HG02884 (cell line): ENCODE data around the gene TK2.
"Not testable (repeated sequence)": the region's sequence is repeated elsewhere in the genome, so short reads cannot be mapped to it uniquely, and the experiment has no call there.

ENCODE experiments used
- ATAC-seq: cut with Tn5 transposase; IDR thresholded peaks from one replicate; pipeline ENCODE4 v1.9.1; 2021; ENCODE audit warnings: mild to moderate bottlenecking, moderate library complexity; ENCODE audit not compliant: unreplicated experiment

The TK2 gene

DNA sequence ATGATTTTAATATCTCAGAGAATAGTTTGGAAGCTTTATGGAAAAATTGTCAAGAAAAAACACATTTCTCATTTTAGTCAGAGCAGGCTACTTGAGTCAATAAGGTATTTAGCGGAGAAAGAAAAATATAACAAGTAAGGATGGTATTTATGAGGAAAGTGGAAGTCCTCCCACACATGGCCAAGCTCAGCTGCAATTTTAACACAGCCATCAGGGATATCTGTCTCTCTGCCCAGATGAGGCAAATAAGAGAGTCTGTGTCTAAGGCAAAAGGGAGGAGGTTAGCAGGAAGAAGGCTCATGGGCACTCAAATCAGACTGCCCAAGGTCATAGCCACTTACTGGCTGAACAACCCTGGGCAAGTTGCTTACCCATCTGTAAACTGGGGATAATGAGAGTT lies 24.2 kb upstream of the TK2 start:
- ATAC-seq = no peak

DNA sequence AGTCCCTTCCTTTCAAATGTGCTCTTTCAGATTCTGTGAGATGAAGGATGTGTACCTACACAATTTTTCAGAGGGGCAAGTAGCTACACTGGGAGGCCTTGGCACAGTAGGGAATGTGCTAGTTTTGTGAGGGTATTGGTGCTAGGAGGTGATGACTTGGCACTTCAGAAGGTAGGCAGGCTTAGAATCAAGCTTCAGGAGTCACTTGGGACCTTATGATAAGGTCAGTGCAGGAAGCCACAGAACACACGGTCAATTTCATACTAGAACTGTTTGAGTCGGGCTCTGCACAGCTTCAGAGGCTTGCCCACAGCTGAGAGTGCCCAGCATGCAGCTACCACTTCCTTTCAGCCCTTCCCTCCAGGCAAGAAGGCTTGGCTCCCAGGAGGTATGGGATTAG lies 22.4 kb upstream of the TK2 start:
- no peak for ATAC-seq

DNA sequence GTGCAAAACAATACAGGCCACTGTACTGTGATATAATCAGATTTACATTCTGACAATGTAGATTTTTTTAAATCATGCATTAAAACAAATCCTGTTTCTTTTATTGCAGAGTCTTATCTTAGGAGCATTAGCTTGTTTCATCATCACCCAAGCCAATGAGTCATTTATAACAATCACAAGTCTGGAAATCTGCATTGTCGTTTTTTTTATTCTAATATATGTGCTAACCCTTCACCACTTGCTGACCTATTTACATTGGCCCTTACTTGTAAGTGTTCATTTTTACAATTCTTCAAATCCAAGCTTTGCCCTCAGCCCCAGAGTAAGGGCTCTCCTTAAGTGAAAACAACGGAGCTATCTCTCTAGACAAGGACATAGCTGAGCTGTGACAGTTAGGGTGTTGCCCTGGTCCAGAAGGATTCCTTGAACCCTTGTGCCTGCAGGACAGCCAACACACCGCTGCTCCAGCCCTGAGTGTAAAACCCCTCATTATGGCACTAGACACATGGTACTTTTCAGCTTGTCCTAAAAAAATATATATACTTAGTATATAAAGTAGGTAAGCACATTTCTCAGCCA lies 20.0 kb upstream of the TK2 start:
- ATAC-seq = no peak

DNA sequence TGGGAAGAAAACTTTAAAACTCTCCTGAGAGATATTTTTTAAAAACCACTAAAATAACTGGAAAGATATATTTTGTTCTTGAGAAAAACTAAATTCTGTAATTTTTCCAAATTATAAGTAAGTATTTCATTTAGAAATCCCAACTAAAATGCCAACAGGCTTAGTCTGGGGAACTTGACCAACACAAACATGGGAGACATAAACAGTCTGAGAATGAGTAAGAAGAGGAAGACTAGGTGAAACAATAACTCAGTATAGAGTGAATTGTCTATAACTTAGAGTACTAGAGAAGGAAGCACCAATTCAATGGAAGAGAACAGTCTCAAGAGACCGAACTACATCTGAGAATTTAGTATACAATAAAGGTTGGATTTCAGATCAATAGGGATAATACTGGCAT lies 19.2 kb upstream of the TK2 start:
- ATAC-seq = no peak

DNA sequence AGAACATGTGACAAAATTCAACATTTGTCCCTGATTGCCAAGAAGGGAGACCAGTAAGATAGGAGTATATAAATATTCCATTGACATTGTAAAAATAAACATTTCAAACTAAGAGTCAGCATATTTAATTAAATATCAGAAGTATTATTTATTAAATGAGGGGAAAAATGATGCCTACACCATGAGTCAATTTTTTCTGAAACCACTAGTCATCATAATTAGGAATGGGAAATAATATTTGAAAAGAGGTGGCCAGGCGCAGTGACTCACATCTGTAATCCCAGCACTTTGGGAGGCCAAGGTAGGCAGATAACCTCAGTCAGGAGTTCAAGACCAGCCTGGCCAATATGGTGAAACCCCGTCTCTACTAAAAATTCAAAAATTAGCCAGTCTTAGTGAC lies 18.4 kb upstream of the TK2 start:
- ATAC-seq = no peak

DNA sequence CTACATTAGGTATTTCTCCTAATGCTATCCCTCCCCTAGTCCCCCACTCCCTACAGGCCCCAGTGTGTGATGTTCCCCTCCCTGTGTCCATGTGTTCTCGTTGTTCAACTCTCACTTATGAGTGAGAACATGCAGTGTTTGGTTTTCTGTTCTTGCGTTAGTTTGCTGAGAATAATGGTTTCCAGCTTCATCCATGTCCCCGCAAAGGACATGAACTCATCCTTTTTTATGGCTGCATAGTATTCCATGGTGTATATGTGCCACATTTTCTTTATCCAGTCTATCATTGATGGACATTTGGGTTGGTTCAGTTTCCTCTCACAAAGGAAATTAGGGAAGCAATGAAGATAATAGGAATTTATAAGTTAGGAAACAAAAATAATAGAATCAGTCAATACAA lies 17.3 kb upstream of the TK2 start:
- ATAC-seq = not testable (repeated sequence)

DNA sequence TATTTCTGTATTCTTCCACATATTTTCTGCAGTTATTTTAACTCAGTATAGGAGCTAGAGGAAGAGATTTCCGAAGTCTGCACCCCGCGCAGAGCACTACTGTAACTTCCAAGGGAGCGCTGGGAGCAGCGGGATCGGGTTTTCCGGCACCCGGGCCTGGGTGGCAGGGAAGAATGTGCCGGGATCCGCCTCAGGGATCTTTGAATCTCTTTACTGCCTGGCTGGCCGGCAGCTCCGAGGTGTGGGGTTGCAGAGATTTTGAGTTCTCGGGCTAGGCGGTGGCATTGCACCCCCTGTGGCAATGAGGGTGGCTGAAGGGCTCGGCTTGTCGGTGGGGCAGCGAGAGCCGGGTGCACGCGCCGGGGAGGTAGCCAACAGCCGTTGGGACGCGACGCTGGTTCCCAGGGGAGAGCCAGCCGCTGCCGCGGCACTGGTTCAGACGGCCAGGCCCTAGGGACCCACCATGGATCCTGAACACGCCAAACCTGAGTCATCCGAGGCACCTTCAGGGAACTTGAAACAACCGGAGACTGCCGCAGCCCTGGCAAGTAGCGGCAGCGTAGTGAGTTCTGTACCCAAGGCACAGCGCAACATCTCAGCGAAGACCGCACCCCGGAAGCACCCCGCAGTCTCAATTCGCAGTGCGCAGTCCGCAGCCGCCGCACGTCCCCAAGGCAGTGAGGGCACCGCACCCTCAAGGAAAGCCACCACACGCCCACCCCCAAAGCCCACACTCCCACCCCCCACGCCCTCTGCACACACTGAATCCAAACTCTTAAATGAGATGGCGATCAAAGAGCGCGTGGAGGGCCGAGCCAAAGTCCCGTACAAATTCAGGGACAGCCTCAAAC lies 16.4 kb upstream of the TK2 start, which contains the start of gene CMTM1:
Gene CMTM1 (plus strand): TSS at position 389 of the 851 bp plus-strand sequence. CDS start 75 bp downstream, at position 464.
- no peak for ATAC-seq

DNA sequence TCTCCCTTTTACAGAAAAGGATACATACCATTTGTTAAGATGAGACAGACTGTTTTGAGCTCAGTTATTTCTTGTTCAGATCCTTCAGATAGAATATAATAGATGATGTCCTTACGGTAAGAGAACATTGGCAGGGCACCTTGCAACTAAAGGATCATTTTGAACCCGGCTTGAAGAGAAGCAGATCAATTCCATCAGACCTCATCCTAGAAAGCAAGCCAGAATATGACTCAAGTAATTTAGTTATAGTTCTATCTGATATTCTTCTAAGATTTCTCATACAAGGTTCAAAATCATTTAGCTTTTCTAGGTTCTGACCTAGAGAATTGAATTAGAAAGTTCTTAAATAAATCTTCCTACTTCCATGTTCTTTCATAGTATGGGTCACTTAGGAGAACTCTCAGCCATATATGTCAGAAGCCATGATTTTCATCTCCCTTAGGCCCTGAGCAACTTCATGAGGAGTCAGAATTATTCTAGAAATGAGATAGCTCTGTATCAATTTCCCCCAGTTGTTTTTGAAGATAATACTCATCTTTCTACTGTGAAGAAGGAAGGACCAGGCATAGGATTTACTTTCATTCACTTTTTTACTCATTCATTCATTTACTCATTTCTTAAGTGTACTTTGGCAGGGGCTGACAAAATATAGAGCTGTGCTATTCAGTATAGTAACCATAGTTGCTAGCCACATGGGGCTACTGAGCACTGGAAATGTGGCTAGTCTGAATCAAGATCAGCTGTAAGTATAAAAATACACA lies 13.8 kb upstream of the TK2 start:
- peak; percentile 45 for ATAC-seq

DNA sequence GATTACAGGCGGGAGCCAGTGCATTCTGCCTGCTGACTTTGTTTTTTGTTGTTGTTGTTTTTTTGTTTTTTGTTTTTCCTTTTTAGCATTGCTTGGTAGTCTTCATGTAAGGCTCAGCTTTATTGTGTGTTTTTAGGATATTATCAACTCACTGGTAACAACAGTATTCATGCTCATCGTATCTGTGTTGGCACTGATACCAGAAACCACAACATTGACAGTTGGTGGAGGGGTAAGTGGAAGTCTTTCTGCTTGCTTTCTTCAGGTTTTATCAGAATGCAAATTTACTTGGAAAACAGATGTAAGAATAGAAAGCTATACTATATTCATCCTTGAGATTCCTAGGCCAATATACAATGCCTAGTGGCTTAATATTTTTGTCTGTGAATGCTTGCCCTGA lies 13.1 kb upstream of the TK2 start:
- ATAC-seq = no peak

DNA sequence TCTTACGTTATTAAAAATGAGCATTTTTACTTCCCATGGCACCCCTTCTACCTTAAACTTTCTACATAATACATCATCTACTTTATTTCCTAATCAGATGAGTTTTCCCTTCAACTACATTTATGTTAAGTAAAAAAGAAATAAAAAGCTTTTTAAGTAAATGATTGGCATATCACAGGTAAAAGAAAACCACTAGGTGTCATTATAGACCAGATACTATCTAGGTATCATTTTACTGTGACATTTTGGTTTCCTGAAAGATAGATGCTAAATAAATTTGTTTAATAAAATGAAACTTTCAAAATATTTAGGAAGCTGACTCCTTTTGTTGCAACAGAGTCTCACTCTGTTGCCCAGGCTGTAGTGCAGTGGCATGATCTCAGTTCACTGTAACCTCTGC lies 12.5 kb upstream of the TK2 start:
- no peak for ATAC-seq

DNA sequence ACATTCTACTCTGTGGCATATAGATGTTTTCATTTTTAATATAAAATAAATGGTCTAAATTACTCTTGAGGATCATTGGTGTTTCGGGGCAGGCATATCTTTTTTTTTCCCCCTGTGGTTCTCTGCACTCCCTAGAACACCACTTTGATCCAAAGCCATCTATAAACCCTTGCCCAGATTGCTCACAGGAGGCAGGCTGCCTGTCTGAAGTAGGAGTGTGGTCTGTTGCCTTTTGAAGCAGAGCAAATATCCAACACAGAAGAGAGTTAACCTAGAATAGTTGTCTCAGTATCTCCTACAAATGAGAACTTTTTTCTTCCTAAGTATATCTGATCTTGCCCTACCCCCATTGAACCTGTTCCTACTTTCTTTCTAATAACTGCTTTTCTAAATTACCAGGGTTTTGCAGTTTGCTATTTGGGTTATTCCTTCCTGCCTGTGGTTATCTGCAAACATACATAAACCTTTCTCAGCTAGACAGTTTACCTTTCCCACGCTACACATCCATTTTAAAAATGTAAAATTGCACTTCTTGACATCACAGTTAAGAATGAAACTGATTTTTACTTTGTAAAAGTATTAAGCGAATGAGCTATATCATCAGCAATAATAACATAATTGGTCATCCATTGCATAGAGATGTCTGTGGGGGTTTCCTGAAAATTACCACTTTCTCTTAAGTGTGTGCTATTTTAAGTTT lies 11.6 kb upstream of the TK2 start:
- ATAC-seq = no peak

DNA sequence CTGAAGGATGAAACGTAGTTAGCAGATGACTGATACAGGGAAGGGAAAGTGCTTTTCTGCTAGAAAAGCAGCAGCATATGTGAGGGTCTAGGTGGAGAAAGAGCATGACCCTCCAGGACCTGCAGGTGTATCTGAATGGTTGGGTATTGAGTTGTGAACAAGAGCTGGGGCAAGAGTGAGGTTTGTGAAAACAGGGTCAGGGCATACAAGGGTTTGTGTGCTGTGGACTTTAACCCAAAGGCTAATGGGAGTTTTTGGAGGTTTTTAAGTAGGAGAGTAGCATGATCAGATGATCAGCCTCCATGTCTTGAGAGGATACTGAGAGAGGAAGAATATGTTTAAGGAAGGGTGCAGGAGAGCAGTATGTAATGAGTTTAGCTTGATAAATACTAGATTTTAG lies 10.2 kb upstream of the TK2 start:
- no peak for ATAC-seq

DNA sequence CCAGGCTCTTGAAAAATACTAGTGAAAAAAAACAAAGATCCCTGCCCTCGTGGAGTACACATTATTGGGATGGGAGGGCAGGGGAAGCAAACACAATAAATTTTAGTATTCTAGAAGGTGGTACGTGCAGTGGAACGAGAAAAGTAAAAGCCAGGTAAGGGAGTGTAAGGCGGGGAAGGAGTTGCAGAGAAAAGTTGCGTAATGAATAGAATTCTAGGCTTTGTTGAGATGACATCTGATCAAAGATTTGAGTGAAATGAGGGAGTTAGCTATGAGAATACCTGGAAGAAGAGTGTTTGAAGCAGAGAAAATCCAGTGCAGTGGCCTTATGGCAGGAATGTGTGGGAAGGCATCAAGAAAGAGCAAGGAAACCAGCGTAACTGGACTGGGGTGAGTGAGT lies 4.6 kb upstream of the TK2 start:
- no peak for ATAC-seq

DNA sequence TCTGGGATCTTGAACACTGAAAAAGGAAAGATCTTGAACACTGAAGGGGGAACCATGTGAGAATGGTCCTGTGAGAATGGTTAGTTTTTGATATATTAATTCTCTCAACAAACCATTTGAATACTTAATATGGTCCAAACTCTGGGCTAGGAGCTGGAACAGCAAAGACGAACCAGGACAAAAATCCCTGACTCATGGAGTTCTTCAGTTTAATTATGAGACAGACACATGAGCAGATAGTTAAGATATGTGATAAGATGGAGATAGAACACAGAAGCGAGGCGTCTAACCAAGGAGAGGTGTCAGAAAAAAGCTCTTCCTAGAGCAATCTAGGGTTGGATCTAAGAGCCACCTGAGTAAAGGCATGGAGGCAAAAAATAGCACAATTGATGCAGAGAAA lies 4.1 kb upstream of the TK2 start:
- no peak for ATAC-seq

DNA sequence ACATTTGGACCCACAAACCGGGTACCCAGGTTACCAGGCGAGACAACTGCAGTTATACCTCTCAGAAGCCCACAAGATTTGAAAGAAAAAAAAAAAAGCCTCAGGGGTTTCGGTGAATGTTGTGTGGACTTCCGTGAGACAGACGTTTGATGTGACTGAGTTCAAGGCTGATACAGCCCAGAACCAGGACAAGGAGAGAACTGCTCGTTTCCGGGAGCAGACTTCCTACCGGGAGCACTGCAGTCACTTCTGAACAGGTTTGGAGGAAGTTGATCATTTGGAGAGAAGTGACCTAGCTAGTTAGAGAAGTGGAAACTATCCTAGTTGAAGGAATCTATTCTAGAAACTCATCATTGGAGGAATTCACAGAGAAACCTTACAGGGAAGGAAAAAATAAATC lies 3.3 kb upstream of the TK2 start:
- no peak for ATAC-seq

DNA sequence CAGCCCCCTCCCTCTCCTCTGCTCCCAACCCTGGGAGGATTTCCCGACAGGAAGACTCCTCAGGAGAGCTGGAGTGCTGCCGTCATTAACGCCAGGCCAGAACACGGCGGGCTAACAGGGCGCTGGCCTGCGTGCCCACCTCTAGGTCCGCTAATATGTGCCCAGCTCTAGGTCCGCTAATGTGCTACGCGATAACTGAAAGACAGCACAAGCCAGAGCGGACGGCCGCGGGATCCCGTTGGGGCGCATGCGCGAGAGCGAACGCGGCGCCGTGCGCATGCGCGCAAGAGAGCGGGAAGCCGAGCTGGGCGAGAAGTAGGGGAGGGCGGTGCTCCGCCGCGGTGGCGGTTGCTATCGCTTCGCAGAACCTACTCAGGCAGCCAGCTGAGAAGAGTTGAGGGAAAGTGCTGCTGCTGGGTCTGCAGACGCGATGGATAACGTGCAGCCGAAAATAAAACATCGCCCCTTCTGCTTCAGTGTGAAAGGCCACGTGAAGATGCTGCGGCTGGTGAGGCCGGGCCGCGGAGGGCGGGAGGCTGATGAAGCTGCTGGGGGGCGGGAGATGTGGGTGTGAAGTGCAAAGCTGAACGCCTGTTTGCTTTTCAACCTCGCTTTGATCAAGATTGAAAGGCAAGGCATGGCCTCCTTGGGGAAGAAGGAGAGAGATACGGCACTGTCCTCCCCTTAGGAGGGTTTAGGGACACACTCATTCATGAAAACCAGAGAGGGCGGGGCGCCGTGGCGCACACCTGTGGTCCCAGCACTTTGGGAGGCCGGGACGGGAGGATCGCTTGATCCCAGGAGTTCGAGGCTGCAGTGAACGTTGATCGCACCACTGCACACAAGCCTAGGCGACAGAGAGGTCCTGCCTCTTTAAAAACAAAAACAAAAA lies 2.6 kb upstream of the TK2 start, which contains the start of gene CKLF:
Gene CKLF (plus strand): TSS at position 291 of the 892 bp plus-strand sequence. CDS start 140 bp downstream, at position 431.
- ATAC-seq = peak; percentile 65

DNA sequence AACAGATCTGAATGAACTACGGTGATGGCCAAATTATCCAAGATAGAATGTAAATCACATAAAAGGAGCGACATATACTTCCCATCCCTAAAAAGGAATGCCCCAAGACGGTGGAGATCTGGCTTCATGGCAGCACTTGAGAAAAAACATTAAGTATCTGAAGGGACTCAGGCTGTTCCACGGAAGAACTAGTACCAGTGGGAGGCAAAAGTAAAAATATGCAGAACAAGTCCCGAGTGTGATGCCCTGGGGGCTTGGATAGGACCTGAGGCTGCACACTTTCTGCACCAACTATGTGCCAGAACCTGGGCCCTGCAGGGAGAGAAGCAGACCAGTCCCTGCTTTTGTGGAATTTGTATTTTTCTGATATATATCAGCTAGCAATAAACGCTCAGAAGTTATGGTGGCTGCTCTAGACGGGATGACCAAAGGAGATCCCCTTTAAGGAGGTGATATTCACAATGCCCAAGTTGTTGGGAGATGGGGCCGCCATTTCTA lies 1.9 kb upstream of the TK2 start:
- no peak for ATAC-seq

DNA sequence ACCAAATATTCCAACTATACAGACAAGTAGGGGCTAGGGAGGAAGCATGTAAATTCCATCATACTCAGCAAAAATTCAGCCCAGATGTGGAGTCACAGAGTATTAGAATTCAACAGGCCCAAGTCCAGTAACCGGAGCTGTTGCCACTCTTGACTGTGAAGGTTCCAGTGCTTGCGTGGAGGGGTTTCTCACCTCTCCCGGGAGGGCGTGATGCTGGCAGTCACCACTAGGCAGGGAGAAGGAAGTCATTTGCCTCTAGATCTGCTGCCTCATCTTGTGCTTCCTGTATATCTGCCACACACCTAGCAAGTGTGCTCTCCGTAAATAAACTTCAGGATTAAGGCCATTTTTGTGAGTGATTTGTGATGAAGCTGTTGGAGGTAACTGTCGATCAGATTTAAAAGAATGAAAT lies 1.4 kb upstream of the TK2 start:
- ATAC-seq = no peak

DNA sequence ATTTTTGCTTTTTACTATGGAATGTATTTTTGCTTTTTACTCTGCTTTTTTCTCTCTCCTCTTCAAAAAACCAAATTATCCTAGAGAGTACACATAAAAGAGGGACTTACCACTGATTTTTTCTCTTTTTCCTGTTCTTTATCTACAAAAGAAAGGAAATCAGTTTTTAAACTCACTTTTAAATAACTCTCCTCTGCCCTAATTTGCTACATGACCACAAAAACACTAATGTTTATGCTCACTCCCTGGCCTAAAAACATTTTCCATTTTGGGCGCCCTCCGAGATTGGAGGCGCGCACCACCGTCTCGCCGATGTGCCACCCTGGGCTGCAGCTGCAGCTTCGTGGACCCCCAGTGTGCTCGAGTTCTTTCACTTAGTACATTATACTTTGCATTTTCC lies 1.1 kb downstream of the TK2 start:
- ATAC-seq = no peak

DNA sequence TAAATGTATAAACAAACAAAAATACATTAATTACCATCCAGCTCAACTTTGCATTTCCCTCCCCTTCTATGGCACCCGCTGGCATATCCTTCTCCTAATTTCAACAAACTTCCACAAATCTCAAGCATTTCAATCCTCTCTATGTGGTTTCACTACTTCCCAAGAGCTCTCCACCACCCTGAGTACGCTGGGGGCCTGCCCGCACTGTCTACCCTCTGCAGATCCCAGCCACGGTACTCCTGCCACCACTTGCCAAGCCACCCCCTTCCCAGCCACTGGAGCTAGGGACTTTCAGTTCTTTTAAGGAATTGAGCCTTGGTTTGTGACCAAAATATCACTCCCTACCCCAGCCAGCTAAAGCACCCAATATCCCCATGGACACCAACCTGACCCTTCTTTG lies 1.9 kb downstream of the TK2 start:
- ATAC-seq = no peak
